ENCODE measurements around the gene GAS2L3. TPM values are rescaled to one million over a fixed set of nuclear protein-coding genes. Genes with fewer than 3 reads are reported as not detected.
"Not testable (repeated sequence)": the region's sequence is repeated elsewhere in the genome, so short reads cannot be mapped to it uniquely, and the experiment has no call there.

The GAS2L3 gene
- total RNA-seq, 1 donor from 2014 or later = 55.1 TPM

GRCh38 chr12:100554608-100555077 is 18.8 kb upstream of the GAS2L3 start:
- Mint-ChIP-seq H3K4me3 (ENCODE audit: low read depth) (no peak overlapping the region), H3K4me1 (ENCODE audit: low read depth) (no peaks in the 10 kb centered on the region), H3K36me3 (ENCODE audit: insufficient read depth) (no peaks in the 10 kb centered on the region), H3K9me3 (ENCODE audit: low read depth) (no peaks in the 10 kb centered on the region), H3K27ac (no peak overlapping the region), H3K27me3 (no peaks in the 10 kb centered on the region)
- TF ChIP-seq, protein P1, sequence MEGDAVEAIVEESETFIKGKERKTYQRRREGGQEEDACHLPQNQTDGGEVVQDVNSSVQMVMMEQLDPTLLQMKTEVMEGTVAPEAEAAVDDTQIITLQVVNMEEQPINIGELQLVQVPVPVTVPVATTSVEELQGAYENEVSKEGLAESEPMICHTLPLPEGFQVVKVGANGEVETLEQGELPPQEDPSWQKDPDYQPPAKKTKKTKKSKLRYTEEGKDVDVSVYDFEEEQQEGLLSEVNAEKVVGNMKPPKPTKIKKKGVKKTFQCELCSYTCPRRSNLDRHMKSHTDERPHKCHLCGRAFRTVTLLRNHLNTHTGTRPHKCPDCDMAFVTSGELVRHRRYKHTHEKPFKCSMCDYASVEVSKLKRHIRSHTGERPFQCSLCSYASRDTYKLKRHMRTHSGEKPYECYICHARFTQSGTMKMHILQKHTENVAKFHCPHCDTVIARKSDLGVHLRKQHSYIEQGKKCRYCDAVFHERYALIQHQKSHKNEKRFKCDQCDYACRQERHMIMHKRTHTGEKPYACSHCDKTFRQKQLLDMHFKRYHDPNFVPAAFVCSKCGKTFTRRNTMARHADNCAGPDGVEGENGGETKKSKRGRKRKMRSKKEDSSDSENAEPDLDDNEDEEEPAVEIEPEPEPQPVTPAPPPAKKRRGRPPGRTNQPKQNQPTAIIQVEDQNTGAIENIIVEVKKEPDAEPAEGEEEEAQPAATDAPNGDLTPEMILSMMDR (IDR thresholded peaks at IDR 0.05; ENCODE audit: unreplicated experiment) = peak; percentile 94
- peak; percentile 27 for DNase-seq (ENCODE audit: low spot score, unreplicated experiment)

DNA sequence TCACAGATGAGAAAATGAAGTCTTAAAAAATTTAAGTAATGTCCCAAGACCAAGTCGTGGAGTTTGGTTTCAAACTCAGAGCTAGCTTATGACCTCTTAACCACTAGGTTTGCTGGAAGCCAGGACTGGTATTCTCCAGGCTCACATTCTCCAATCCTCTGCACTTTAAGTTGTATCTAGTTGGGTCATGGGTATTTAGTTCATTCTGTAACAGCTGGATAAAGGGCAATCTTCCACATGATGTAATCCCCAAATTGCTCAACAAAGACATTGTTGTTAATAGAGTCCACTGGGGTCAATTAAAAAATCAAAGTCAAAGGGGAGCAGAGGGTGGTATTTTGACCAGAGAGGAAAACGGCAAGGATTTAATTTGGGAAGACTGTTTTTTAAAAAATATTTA is 17.8 kb upstream of the GAS2L3 start:
- H3K4me3 Mint-ChIP-seq (ENCODE audit: low read depth) = no peak overlapping the region
- no peaks in the 10 kb centered on the region for H3K27me3 Mint-ChIP-seq
- peaks cover 2% of the 10 kb centered on the region for H3K9me3 Mint-ChIP-seq (ENCODE audit: low read depth)
- DNase-seq (ENCODE audit: low spot score, unreplicated experiment) = no peak
- no peaks in the 10 kb centered on the region for H3K4me1 Mint-ChIP-seq (ENCODE audit: low read depth)
- no peaks in the 10 kb centered on the region for H3K36me3 Mint-ChIP-seq (ENCODE audit: insufficient read depth)
- H3K27ac Mint-ChIP-seq = no peak overlapping the region
- TF ChIP-seq, protein P1 (IDR thresholded peaks at IDR 0.05; ENCODE audit: unreplicated experiment) = no peak

GRCh38 chr12:100557357-100557756 is 16.1 kb upstream of the GAS2L3 start:
- DNase-seq (ENCODE audit: low spot score, unreplicated experiment) = no peak
- TF ChIP-seq, protein P1 (IDR thresholded peaks at IDR 0.05; ENCODE audit: unreplicated experiment) = no peak
- H3K36me3 Mint-ChIP-seq (ENCODE audit: insufficient read depth) = no peaks in the 10 kb centered on the region
- no peak overlapping the region for H3K27ac Mint-ChIP-seq
- H3K27me3 Mint-ChIP-seq = no peaks in the 10 kb centered on the region
- H3K4me1 Mint-ChIP-seq (ENCODE audit: low read depth) = no peaks in the 10 kb centered on the region
- no peak overlapping the region for H3K4me3 Mint-ChIP-seq (ENCODE audit: low read depth)
- H3K9me3 Mint-ChIP-seq (ENCODE audit: low read depth) = peaks cover 2% of the 10 kb centered on the region

DNA sequence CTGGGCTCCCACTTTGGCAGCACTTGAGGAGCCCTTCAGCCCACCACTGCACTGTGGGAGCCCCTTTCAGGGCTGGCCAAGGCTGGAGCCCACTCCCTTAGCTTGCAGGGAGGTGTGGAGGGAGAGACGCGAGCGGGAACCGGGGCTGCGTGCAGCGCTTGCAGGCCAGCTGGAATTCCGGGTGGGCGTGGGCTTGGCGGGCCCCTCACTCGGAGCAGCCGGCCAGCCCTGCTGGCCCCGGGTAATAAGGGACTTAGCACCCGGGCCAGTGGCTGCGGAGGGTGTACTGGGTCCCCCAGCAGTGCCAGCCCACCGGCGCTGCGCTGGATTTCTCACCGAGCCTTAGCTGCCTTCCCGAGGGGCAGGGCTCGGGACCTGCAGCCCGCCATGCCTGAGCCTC is 14.2 kb upstream of the GAS2L3 start:
- not testable (repeated sequence) for H3K27me3 Mint-ChIP-seq; H3K4me3 Mint-ChIP-seq (ENCODE audit: low read depth); H3K9me3 Mint-ChIP-seq (ENCODE audit: low read depth); H3K36me3 Mint-ChIP-seq (ENCODE audit: insufficient read depth); DNase-seq (ENCODE audit: low spot score, unreplicated experiment); H3K4me1 Mint-ChIP-seq (ENCODE audit: low read depth); H3K27ac Mint-ChIP-seq

- H3K4me1 Mint-ChIP-seq (ENCODE audit: low read depth) = peaks cover 4% of the 10 kb centered on the region
- H3K36me3 Mint-ChIP-seq (ENCODE audit: insufficient read depth) = no peaks in the 10 kb centered on the region
- DNase-seq (ENCODE audit: low spot score, unreplicated experiment) = no peak
- peaks cover 8% of the 10 kb centered on the region for H3K27me3 Mint-ChIP-seq
- H3K9me3 Mint-ChIP-seq (ENCODE audit: low read depth) = peaks cover 2% of the 10 kb centered on the region
- no peak overlapping the region for H3K27ac Mint-ChIP-seq
- TF ChIP-seq, protein P1 (IDR thresholded peaks at IDR 0.05; ENCODE audit: unreplicated experiment) = no peak
- no peak overlapping the region for H3K4me3 Mint-ChIP-seq (ENCODE audit: low read depth)
Observed at GRCh38 chr12:100564090-100564489, 9.4 kb upstream of the GAS2L3 start.

DNA sequence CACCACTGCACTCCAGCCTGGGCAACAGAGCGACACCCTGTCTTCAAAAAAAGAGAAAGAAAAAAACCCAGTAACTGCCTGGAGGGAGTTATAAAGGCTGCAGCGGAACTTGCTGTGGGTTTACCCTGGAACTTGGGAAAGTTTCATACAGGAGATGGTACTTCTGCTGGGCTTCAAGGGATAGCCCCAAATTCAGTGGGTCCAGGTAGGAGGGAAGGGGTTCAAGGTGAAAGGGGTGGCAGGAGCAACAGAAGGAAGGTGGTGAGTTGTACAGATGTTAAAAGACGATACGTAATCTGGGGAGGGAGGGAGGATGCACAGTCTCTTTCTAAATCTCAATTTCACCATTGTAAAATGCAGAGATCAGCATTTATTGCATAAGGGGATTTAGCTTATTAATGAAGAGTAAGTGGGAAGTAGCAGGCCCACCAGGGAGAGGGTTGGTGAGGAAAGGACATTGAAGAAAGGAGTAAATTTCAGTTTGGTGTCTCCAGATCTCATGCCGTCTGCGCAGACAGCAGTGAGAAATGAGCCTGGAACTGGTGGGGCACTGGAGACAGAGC is 8.5 kb upstream of the GAS2L3 start:
- Mint-ChIP-seq H3K36me3 (ENCODE audit: insufficient read depth) (no peaks in the 10 kb centered on the region), H3K27ac (no peak overlapping the region), H3K4me1 (ENCODE audit: low read depth) (peaks cover 4% of the 10 kb centered on the region), H3K9me3 (ENCODE audit: low read depth) (peaks cover 2% of the 10 kb centered on the region), H3K27me3 (peaks cover 8% of the 10 kb centered on the region), H3K4me3 (ENCODE audit: low read depth) (no peak overlapping the region)
- TF ChIP-seq, protein P1 (IDR thresholded peaks at IDR 0.05; ENCODE audit: unreplicated experiment) = no peak
- no peak for DNase-seq (ENCODE audit: low spot score, unreplicated experiment)

All from progenitor cell of endocrine pancreas (in vitro differentiated cells).